GM12891 (cell line): Measurements from ENCODE around the gene CERS6.

Source experiments
- POLR2A ChIP-seq: IDR thresholded peaks from 2 replicates; pipeline ENCODE4 v1.6.1; 2011; ENCODE audit warnings: low read depth, low read length, control low read depth
- POLR2AphosphoS5 ChIP-seq: IDR thresholded peaks from 2 replicates; pipeline ENCODE4 v1.6.1; 2011; ENCODE audit warnings: low read depth, low read length, control low read depth
- SPI1 ChIP-seq: IDR thresholded peaks from 2 replicates; pipeline ENCODE4 v1.6.1; 2011; ENCODE audit warnings: low read depth, low read length, control low read depth
- TAF1 ChIP-seq: IDR thresholded peaks from 2 replicates; pipeline ENCODE4 v1.6.1; 2011; ENCODE audit warnings: low read depth, low read length, control low read depth

DNA sequence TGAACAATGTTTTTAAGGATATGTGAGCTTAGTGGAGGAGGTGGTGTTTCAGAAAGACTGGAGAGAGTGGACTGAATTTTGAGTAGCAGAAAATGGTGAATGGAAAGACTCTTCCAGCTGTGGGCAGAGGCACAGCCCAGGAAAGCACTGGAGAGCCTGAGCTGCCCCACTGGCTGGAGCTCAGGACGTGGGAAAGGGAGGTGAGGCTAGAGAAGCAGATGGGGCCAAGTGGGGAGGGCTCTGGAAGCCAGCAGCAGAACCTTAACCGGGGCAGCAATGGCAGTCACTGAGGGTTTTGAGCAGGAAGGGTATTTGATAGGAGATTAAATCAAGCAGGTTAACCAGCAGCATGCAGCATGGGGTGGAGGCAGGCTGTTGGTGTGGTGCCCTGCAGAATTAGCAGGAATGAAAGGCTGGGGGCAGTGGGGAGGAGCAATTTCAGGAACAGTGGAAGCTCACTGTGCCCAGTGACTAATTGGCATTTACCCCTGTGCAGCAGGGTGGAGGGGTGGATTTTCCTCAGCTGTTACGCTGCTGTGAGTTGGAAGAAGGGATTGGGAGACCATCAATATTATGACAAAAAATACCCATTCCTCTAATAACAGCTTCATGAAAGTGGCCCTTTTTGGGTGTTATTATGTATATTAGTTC, 136.2 kb downstream of the CERS6 start:
- TF ChIP-seq POLR2AphosphoS5: no peak
- TF ChIP-seq POLR2A: no peak
- TF ChIP-seq TAF1: no peak
- no peak for TF ChIP-seq SPI1
